ENCODE data around the gene CHRNA9.

DNA sequence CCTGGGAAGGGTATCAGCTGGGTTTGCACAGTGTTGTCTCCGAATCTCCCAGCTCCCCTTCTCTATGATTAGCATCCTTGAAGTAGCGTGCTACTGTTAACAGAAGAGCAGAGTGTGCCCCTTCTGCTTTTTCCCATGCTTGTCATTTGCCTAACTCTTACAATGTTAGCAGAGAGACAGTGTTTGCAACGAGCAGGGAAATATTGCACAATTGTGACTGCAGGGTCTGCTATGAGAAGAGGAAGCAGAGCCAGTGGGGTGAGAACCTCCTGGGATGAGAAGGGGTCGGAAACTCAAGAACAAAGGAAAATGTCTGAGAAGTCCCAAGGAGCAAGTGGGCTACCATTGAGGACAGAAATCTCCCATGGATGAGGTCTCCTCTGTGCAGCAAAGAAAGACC, 7.8 kb upstream of the CHRNA9 start:
- no peak for TF ChIP-seq POLR2A (IDR thresholded peaks at IDR 0.05)
- TF ChIP-seq, protein P1, sequence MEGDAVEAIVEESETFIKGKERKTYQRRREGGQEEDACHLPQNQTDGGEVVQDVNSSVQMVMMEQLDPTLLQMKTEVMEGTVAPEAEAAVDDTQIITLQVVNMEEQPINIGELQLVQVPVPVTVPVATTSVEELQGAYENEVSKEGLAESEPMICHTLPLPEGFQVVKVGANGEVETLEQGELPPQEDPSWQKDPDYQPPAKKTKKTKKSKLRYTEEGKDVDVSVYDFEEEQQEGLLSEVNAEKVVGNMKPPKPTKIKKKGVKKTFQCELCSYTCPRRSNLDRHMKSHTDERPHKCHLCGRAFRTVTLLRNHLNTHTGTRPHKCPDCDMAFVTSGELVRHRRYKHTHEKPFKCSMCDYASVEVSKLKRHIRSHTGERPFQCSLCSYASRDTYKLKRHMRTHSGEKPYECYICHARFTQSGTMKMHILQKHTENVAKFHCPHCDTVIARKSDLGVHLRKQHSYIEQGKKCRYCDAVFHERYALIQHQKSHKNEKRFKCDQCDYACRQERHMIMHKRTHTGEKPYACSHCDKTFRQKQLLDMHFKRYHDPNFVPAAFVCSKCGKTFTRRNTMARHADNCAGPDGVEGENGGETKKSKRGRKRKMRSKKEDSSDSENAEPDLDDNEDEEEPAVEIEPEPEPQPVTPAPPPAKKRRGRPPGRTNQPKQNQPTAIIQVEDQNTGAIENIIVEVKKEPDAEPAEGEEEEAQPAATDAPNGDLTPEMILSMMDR (IDR thresholded peaks at IDR 0.05): no peak
